C4-2B (cell line): ENCODE results near the gene DENND4B.

Experiments used
- ZFX ChIP-seq: fragments of 450-650 bp; IDR thresholded peaks from 2 replicates; pipeline ENCODE4 v1.6.1; 2017
- TF ChIP-seq, protein P1 (sequence below): fragments of 450-650 bp; conservative IDR thresholded peaks from 2 replicates; pipeline ENCODE4 v1.5.1; 2017; ENCODE audit warnings: mild to moderate bottlenecking

DNA sequence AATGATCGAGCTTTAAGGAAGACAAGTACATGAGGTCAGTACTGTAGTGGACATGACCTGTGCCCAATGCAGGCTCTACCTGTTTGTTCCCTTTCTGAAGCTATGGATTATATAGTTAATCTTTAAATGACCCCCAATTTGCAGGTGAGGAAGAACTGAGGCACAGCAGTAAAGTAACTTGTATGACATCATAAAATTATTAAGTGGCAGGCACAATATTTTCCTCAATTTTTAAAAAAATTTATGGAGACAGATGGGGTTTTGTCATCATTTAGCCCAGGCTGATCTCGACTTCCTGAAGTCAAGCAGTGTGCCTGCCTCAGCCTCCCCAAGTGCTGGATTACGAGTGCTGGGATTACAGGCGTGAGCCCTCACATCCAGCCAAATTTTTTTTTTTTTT is 20.1 kb downstream of the DENND4B start:
- TF ChIP-seq, protein P1, sequence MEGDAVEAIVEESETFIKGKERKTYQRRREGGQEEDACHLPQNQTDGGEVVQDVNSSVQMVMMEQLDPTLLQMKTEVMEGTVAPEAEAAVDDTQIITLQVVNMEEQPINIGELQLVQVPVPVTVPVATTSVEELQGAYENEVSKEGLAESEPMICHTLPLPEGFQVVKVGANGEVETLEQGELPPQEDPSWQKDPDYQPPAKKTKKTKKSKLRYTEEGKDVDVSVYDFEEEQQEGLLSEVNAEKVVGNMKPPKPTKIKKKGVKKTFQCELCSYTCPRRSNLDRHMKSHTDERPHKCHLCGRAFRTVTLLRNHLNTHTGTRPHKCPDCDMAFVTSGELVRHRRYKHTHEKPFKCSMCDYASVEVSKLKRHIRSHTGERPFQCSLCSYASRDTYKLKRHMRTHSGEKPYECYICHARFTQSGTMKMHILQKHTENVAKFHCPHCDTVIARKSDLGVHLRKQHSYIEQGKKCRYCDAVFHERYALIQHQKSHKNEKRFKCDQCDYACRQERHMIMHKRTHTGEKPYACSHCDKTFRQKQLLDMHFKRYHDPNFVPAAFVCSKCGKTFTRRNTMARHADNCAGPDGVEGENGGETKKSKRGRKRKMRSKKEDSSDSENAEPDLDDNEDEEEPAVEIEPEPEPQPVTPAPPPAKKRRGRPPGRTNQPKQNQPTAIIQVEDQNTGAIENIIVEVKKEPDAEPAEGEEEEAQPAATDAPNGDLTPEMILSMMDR = no peak
- no peak for TF ChIP-seq ZFX
